ENCODE data around the gene BARX1. TPM values are rescaled to one million over a fixed set of nuclear protein-coding genes. Genes with fewer than 3 reads are reported as not detected.

BARX1 gene
- total RNA-seq, 1 donor, result 15.6 TPM

- TF ChIP-seq CTCF (IDR thresholded peaks at IDR 0.05; ENCODE audit: extremely low read depth, low read depth, low read length), result no peak
- H3K4me3 ChIP-seq (ENCODE audit: insufficient read depth, low read length), result no peak overlapping the region
- no peak overlapping the region for H3K4me2 ChIP-seq (ENCODE audit: insufficient read depth, low read length)
Measured at GRCh38 chr9:93918061-93918460, 37.1 kb downstream of the BARX1 start.

GRCh38 chr9:93917121-93917853 lies 37.9 kb downstream of the BARX1 start:
- H3K4me1 ChIP-seq (ENCODE audit: insufficient read depth, low read length), result no peaks in the 10 kb centered on the region
- no peak overlapping the region for H3K4me3 ChIP-seq (ENCODE audit: insufficient read depth, low read length)
- no peaks in the 10 kb centered on the region for H4K20me1 ChIP-seq (ENCODE audit: insufficient read depth, low read length)
- H3K27ac ChIP-seq (ENCODE audit: low read depth, low read length), result no peak overlapping the region
- no peak for TF ChIP-seq CTCF (IDR thresholded peaks at IDR 0.05; ENCODE audit: extremely low read depth, low read depth, low read length)
- H3K36me3 ChIP-seq (ENCODE audit: insufficient read depth, low read length), result no peaks in the 10 kb centered on the region
- no peaks in the 10 kb centered on the region for H3K9me3 ChIP-seq (ENCODE audit: low read depth, low read length)
- H3K27me3 ChIP-seq (ENCODE audit: insufficient read depth, low read length), result no peaks in the 10 kb centered on the region
- no peak overlapping the region for H2AFZ ChIP-seq (ENCODE audit: low read length)
- peak; percentile 55 for DNase-seq (ENCODE audit: insufficient read length, low spot score, missing footprints)
- H3K4me2 ChIP-seq (ENCODE audit: insufficient read depth, low read length), result no peak overlapping the region
- H3K79me2 ChIP-seq (ENCODE audit: insufficient read depth, low read length), result no peaks in the 10 kb centered on the region

More at GRCh38 chr9:93918061-93918460, 37.1 kb downstream of the BARX1 start:
- Histone ChIP-seq H3K9me3 (ENCODE audit: low read depth, low read length) (no peaks in the 10 kb centered on the region), H2AFZ (ENCODE audit: low read length) (no peak overlapping the region), H3K36me3 (ENCODE audit: insufficient read depth, low read length) (no peaks in the 10 kb centered on the region), H4K20me1 (ENCODE audit: insufficient read depth, low read length) (no peaks in the 10 kb centered on the region), H3K27me3 (ENCODE audit: insufficient read depth, low read length) (no peaks in the 10 kb centered on the region), H3K27ac (ENCODE audit: low read depth, low read length) (no peak overlapping the region), H3K79me2 (ENCODE audit: insufficient read depth, low read length) (no peaks in the 10 kb centered on the region), H3K4me1 (ENCODE audit: insufficient read depth, low read length) (no peaks in the 10 kb centered on the region)
- DNase-seq (ENCODE audit: insufficient read length, low spot score, missing footprints), result no peak

GRCh38 chr9:93916358-93916757 lies 38.8 kb downstream of the BARX1 start:
- H3K36me3 ChIP-seq (ENCODE audit: insufficient read depth, low read length), result no peaks in the 10 kb centered on the region
- no peaks in the 10 kb centered on the region for H3K27me3 ChIP-seq (ENCODE audit: insufficient read depth, low read length)
- H2AFZ ChIP-seq (ENCODE audit: low read length), result no peak overlapping the region
- DNase-seq (ENCODE audit: insufficient read length, low spot score, missing footprints), result no peak
- no peaks in the 10 kb centered on the region for H4K20me1 ChIP-seq (ENCODE audit: insufficient read depth, low read length)
- H3K79me2 ChIP-seq (ENCODE audit: insufficient read depth, low read length), result no peaks in the 10 kb centered on the region
- no peak overlapping the region for H3K27ac ChIP-seq (ENCODE audit: low read depth, low read length)
- H3K4me3 ChIP-seq (ENCODE audit: insufficient read depth, low read length), result no peak overlapping the region
- H3K9me3 ChIP-seq (ENCODE audit: low read depth, low read length), result no peaks in the 10 kb centered on the region
- H3K4me2 ChIP-seq (ENCODE audit: insufficient read depth, low read length), result no peak overlapping the region
- TF ChIP-seq CTCF (IDR thresholded peaks at IDR 0.05; ENCODE audit: extremely low read depth, low read depth, low read length), result no peak
- H3K4me1 ChIP-seq (ENCODE audit: insufficient read depth, low read length), result no peaks in the 10 kb centered on the region

GRCh38 chr9:93911801-93912554 lies 43.2 kb downstream of the BARX1 start:
- no peaks in the 10 kb centered on the region for H3K27me3 ChIP-seq (ENCODE audit: insufficient read depth, low read length)
- no peak overlapping the region for H3K4me3 ChIP-seq (ENCODE audit: insufficient read depth, low read length)
- no peaks in the 10 kb centered on the region for H3K79me2 ChIP-seq (ENCODE audit: insufficient read depth, low read length)
- peak; percentile 73 for DNase-seq (ENCODE audit: insufficient read length, low spot score, missing footprints)
- no peaks in the 10 kb centered on the region for H3K9me3 ChIP-seq (ENCODE audit: low read depth, low read length)
- H3K27ac ChIP-seq (ENCODE audit: low read depth, low read length), result no peak overlapping the region
- no peaks in the 10 kb centered on the region for H3K36me3 ChIP-seq (ENCODE audit: insufficient read depth, low read length)
- no peaks in the 10 kb centered on the region for H3K4me1 ChIP-seq (ENCODE audit: insufficient read depth, low read length)
- no peak for TF ChIP-seq CTCF (IDR thresholded peaks at IDR 0.05; ENCODE audit: extremely low read depth, low read depth, low read length)
- no peak overlapping the region for H3K4me2 ChIP-seq (ENCODE audit: insufficient read depth, low read length)
- H4K20me1 ChIP-seq (ENCODE audit: insufficient read depth, low read length), result no peaks in the 10 kb centered on the region
- H2AFZ ChIP-seq (ENCODE audit: low read length), result no peak overlapping the region

All from osteoblast (primary cell).